Coronary artery (tissue), 2 donors: ENCODE measurements around the gene DEPDC4.
A peak's percentile ranks its signal among the peaks of the same experiment; 100 is the strongest.
"Not testable (repeated sequence)": the region's sequence is repeated elsewhere in the genome, so short reads cannot be mapped to it uniquely, and the experiment has no call there.

Experiments used
- DNase-seq: peaks from one replicate; pipeline ENCODE4 v3.0.0-alpha.2; 2017; ENCODE audit warnings: low spot score
- H3K27ac ChIP-seq, 2 donors: fragments of 200-600 bp; sonication (generic); one replicate each; pipeline ENCODE4 v1.5.1; 2016 to 2019
- H3K4me3 ChIP-seq: fragments of 200-600 bp; sonication (generic); 2 replicates; pipeline ENCODE4 v1.5.1; 2016; ENCODE audit warnings: mild to moderate bottlenecking, moderate library complexity
- CTCF ChIP-seq: fragments of 200-600 bp; sonication (generic); IDR thresholded peaks from one replicate; pipeline ENCODE4 v1.5.1; 2019; ENCODE audit warnings: antibody characterized with exemption

The DEPDC4 gene

GRCh38 chr12:100266835-100267602, at the start of gene DEPDC4, which contains the start of gene SCYL2:
Gene DEPDC4, minus strand, starts transcription at chr12:100267079. Its CDS starts 3 bp downstream, at chr12:100267076.
Gene SCYL2, plus strand, starts transcription at chr12:100267177. Its CDS starts 15,794 bp downstream, at chr12:100282971.
- DNase-seq: peak; percentile 99
- no peak for TF ChIP-seq CTCF
- Histone ChIP-seq H3K4me3 (peak within 1 kb of the TSS; percentile 90), H3K27ac (peak within 1 kb of the TSS; percentile 95 to 99)

- no peak for TF ChIP-seq CTCF
- no peak for DNase-seq
- no peak overlapping the region for H3K4me3 ChIP-seq
- no peak overlapping the region for H3K27ac ChIP-seq
Measured at GRCh38 chr12:100311317-100311716, 44.4 kb upstream of the DEPDC4 start.

- H3K4me3 ChIP-seq, DNase-seq, H3K27ac ChIP-seq: not testable (repeated sequence)
Measured at GRCh38 chr12:100308138-100308537, 41.3 kb upstream of the DEPDC4 start.

- H3K27ac ChIP-seq, H3K4me3 ChIP-seq, DNase-seq: not testable (repeated sequence)
Measured at GRCh38 chr12:100304334-100304733, 37.5 kb upstream of the DEPDC4 start.

GRCh38 chr12:100303831-100304230, 37.0 kb upstream of the DEPDC4 start:
- no peak for DNase-seq
- Histone ChIP-seq H3K4me3 (no peak overlapping the region), H3K27ac (no peak overlapping the region)
- no peak for TF ChIP-seq CTCF

- no peak for DNase-seq
- H3K4me3 ChIP-seq: no peak overlapping the region
- no peak overlapping the region for H3K27ac ChIP-seq
- no peak for TF ChIP-seq CTCF
Measured at GRCh38 chr12:100302081-100302480, 35.2 kb upstream of the DEPDC4 start.

GRCh38 chr12:100295764-100296555, 29.1 kb upstream of the DEPDC4 start:
- DNase-seq: no peak
- Histone ChIP-seq H3K4me3 (no peak overlapping the region), H3K27ac (no peak overlapping the region)
- TF ChIP-seq CTCF: no peak

GRCh38 chr12:100294366-100294765, 27.5 kb upstream of the DEPDC4 start:
- not testable (repeated sequence) for DNase-seq, H3K27ac ChIP-seq, H3K4me3 ChIP-seq
